Adrenal gland (tissue), 12 donors: ENCODE measurements around the gene PHF11. TPM values are rescaled to one million over a fixed set of nuclear protein-coding genes. Genes with fewer than 3 reads are reported as not detected.
"Not testable (repeated sequence)": the region's sequence is repeated elsewhere in the genome, so short reads cannot be mapped to it uniquely, and the experiment has no call there.

Source experiments
- DNase-seq, 7 donors: peaks; one replicate each; pipeline ENCODE4 v3.0.0-alpha.2; 2019 to 2020
- H3K27ac ChIP-seq, 5 donors: fragments of 200-600 bp; sonication (generic) in 4 of 5; 1 replicate in 3 of 5; 2 replicates in 2 of 5; pipeline versions ENCODE4 v1.5.1 to v1.8.0; 2016 to 2020; ENCODE audit warnings: mild to moderate bottlenecking in 1 of 5
- H3K27me3 ChIP-seq: fragments of 200-600 bp; 2 replicates; pipeline ENCODE4 v1.8.0; 2021
- H3K36me3 ChIP-seq, 2 donors: fragments of 200-600 bp; replicated peaks in 1 of 2; 1 replicate in 1 of 2; 2 replicates in 1 of 2; pipeline versions ENCODE4 v1.5.1 to v1.8.0; 2018 to 2022
- H3K4me1 ChIP-seq, 2 donors: fragments of 200-600 bp; replicated peaks in 1 of 2; 1 replicate in 1 of 2; 2 replicates in 1 of 2; pipeline versions ENCODE4 v1.5.1 to v1.8.0; 2018 to 2021
- H3K4me3 ChIP-seq, 4 donors: fragments of 200-600 bp; sonication (generic) in 3 of 4; one replicate each; pipeline ENCODE4 v1.5.1; 2016 to 2018
- H3K9me3 ChIP-seq, 3 donors: fragments of 200-600 bp; sonication (generic) in 1 of 3; replicated peaks in 1 of 3; 1 replicate in 2 of 3; 2 replicates in 1 of 3; pipeline versions ENCODE4 v1.5.1 to v1.8.0; 2016 to 2021
- POLR2A ChIP-seq, 2 donors: fragments of 450-650 bp; IDR thresholded peaks; one replicate each; pipeline ENCODE4 v1.6.1; 2017; ENCODE audit warnings: antibody characterized with exemption in 2 of 2, mild to moderate bottlenecking in 2 of 2, moderate library complexity in 1 of 2
- WGBS, 4 donors: extraction: QIAGEN DNeasy Blood & Tissue Kit in 2 of 4; methylation state at CpG; one replicate each; pipeline versions ENCODE4 v1.1.5 to v1.1.7; 2013 to 2017; 5-methylcytosine and 5-hydroxymethylcytosine counted together
- intact Hi-C, 2 donors: fragments of 100-400 bp; cut with DNase I; formaldehyde crosslinking; loops; one replicate each; pipeline versions ENCODE4 v1.14.1 to v1.15.0; 2022 to 2023
- polyA plus RNA-seq, 3 donors: library from polyadenylated mRNA; stranded (reverse); fragments of 200-250 nt in 2 of 3; fragments of 350-450 nt in 1 of 3; fragmentation: Illumina TruSeq in 1 of 3; extraction: RNeasy Lipid Tissue Mini Kit (QIAGEN cat#74804) in 1 of 3; gene quantifications; one replicate each; pipeline ENCODE4 v1.2.3, GENCODE V29; 2013 to 2014
- total RNA-seq, 9 donors: library from RNA; depleted of rRNA in 4 of 9; stranded (reverse); fragments of >200 nt in 4 of 9; fragments of 120-200 nt in 1 of 9; fragmentation: NEBNext Ultra II Directional in 1 of 9; extraction: Animal tissue kit (Norgen Biotek cat#: 25700) in 1 of 9; gene quantifications; one replicate each; pipeline versions ENCODE4 v1.1.0 to v1.2.4, GENCODE V29; 2013 to 2023
- TF ChIP-seq, protein P1 (sequence below), 6 experiments: fragments of 450-650 bp in 4 of 6; fragments of 200-600 bp in 2 of 6; sonication (generic) in 1 of 6; IDR thresholded peaks; 1 replicate in 5 of 6; 2 replicates in 1 of 6; pipeline versions ENCODE4 v1.5.1 to v1.8.0; 2016 to 2021; ENCODE audit warnings: antibody characterized with exemption in 6 of 6, mild to moderate bottlenecking in 2 of 6, moderate library complexity in 1 of 6
- donor health status: healthy with polysubstance abuse.
- donor health status: Bipolar disorder and iron deficiency.
- donor health status: DM: yes; HTN: yes; CAD: no.
- donor health status: DM: no; HTN: no; CAD: no.
- donor health status: DM: no; HTN: no; CAD: no.
- donor health status: DM: yes; HTN: yes; CAD: no.

Gene PHF11
- total and polyA plus RNA-seq, 12 donors: 23.8 to 136 (median 64.2) TPM

- WGBS, 4 donors: 94 to 100% (median 98%) methylated on average over 3 of the region's 3 CpGs
- no peak overlapping the region for H3K27ac ChIP-seq
- H3K4me3 ChIP-seq: no peak overlapping the region
- H3K9me3 ChIP-seq: no peaks in the 10 kb centered on the region
- DNase-seq: no peak
- no peaks in the 10 kb centered on the region for H3K27me3 ChIP-seq
- H3K4me1 ChIP-seq: peaks cover 4 to 18% of the 10 kb centered on the region in 2 donors
- TF ChIP-seq, protein P1, sequence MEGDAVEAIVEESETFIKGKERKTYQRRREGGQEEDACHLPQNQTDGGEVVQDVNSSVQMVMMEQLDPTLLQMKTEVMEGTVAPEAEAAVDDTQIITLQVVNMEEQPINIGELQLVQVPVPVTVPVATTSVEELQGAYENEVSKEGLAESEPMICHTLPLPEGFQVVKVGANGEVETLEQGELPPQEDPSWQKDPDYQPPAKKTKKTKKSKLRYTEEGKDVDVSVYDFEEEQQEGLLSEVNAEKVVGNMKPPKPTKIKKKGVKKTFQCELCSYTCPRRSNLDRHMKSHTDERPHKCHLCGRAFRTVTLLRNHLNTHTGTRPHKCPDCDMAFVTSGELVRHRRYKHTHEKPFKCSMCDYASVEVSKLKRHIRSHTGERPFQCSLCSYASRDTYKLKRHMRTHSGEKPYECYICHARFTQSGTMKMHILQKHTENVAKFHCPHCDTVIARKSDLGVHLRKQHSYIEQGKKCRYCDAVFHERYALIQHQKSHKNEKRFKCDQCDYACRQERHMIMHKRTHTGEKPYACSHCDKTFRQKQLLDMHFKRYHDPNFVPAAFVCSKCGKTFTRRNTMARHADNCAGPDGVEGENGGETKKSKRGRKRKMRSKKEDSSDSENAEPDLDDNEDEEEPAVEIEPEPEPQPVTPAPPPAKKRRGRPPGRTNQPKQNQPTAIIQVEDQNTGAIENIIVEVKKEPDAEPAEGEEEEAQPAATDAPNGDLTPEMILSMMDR (IDR thresholded peaks at IDR 0.05): no peak
- H3K36me3 ChIP-seq: peaks cover 0 to 13% of the 10 kb centered on the region in 2 donors
- intact Hi-C loops: no loop called here
These were observed 63.3 kb downstream of the PHF11 start for GRCh38 chr13:49559006-49559405.

DNA sequence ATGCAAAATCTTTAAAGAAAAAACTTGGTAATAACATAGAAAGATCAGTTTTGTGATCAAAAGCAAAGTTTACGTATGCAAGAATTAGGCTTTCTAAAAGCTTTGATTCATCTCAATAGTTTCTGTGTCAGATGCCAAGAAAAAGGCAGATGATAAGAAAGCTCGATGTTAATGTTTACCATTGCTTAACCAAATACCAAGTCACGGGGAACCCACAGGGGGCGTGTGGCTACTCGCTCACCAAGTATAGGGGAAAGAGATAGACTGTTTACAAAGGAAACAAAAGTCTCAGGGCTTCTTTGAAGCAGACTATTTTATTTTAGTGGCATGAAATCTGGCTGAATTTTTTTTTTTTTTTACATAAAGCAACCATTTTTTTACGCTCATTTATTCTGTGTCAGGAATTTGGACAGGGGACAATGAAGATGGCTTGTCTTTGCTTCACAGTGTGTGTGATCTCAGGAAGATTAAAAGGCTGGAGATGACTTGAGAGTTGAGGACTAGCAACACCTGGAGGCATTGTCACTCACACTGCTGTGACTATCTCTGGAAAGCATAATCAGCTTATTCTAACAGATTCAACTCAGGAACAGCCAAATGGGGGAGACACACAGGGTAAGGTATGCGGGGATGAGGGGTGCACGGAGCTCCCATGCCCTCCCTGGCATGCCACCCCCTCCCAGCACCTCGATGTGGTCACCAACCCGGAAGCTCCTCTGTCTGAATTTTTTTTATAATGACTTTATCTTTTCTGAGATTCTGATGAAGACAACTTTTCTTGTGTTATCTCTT, 64.7 kb downstream of the PHF11 start:
- no peaks in the 10 kb centered on the region for H3K27me3 ChIP-seq
- intact Hi-C loops: no loop called here
- peak in 6 of 7 donors; percentile 33 to 64 (median 48) for DNase-seq
- H3K36me3 ChIP-seq: peaks cover 0 to 13% of the 10 kb centered on the region in 2 donors
- peak overlapping the region; percentile 48 to 73 (median 71) for H3K27ac ChIP-seq
- H3K9me3 ChIP-seq: no peaks in the 10 kb centered on the region
- no peak for TF ChIP-seq POLR2A (IDR thresholded peaks at IDR 0.05)
- TF ChIP-seq, protein P1 (IDR thresholded peaks at IDR 0.05): no peak
- peaks cover 4 to 18% of the 10 kb centered on the region in 2 donors for H3K4me1 ChIP-seq
- WGBS, 4 donors: 30 to 47% (median 36%) methylated on average over 10 of the region's 10 CpGs
- H3K4me3 ChIP-seq: peak overlapping the region in 1 of 4 donors; percentile 12

DNA sequence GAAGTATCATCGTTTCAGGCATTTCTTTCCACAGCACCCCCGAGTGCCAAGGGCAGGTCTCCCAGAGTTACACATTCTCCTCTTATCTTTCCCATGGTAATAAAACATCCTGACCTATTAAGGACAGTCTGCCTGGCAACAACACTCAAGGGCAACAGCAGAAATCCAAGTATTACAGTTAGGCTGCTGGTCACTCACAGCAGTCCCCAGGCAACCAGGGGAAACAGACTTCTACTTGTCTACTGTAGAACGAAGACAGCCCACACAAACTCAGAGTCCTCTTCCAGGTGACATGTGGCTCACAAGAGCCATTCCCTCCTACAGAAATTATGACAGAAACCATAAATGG, 65.3 kb downstream of the PHF11 start:
- H3K27ac ChIP-seq: peak overlapping the region; percentile 33 to 73 (median 71)
- H3K36me3 ChIP-seq: peaks cover 0 to 13% of the 10 kb centered on the region in 2 donors
- H3K4me1 ChIP-seq: peaks cover 4 to 18% of the 10 kb centered on the region in 2 donors
- WGBS, 4 donors: 16 to 41% (median 32%) methylated on average over 3 of the region's 3 CpGs
- no peaks in the 10 kb centered on the region for H3K9me3 ChIP-seq
- TF ChIP-seq, protein P1 (IDR thresholded peaks at IDR 0.05): no peak
- peak in 1 of 2 donors; percentile 21 for TF ChIP-seq POLR2A (IDR thresholded peaks at IDR 0.05)
- no peaks in the 10 kb centered on the region for H3K27me3 ChIP-seq
- H3K4me3 ChIP-seq: no peak overlapping the region
- intact Hi-C loops: no loop called here
- peak; percentile 65 to 94 (median 87) for DNase-seq

DNA sequence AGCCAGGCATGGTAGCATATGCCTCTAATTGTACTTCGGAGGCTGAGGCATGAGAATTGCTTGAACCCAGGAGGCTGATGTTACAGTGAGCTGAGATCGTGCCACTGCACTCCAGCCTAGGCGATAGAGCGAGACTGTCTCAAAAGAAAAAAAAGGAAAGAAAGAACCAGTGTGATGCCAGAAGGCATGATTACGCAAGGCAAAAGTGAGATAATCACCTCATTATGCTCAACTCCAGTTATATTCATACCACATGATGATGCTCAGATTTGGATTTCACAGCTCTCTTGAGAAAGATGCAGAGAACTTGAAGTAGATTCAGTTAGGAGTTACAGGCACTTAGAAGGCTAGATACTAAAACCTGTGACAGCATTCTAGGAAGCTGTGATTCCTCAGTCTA, 67.8 kb downstream of the PHF11 start:
- no peak for TF ChIP-seq POLR2A (IDR thresholded peaks at IDR 0.05)
- TF ChIP-seq, protein P1 (IDR thresholded peaks at IDR 0.05): no peak
- DNase-seq: peak in 1 of 7 donors; percentile 15
- 69 to 93% (median 81%) methylated on average over 4 to 5 of the region's 5 CpGs for WGBS, 4 donors
- Histone ChIP-seq H3K4me3 (no peak overlapping the region), H3K9me3 (no peaks in the 10 kb centered on the region), H3K27me3 (no peaks in the 10 kb centered on the region), H3K4me1 (peaks cover 4 to 18% of the 10 kb centered on the region in 2 donors), H3K27ac (no peak overlapping the region), H3K36me3 (peaks cover 0 to 15% of the 10 kb centered on the region in 2 donors)
- intact Hi-C loops: no loop called here

DNA sequence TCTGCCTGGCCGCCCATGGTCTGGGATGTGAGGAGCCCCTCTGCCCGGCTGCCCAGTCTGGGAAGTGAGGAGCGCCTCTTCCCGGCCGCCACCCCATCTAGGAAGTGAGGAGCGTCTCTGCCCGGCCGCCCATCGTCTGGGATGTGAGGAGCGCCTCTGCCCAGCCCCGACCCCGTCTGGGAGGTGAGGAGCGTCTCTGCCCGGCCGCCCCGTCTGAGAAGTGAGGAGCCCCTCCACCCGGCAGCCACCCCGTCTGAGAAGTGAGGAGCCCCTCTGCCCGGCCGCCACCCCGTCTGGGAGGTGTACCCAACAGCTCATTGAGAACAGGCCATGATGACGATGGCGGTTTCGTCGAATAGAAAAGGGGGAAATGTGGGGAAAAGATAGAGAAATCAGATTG, 69.7 kb downstream of the PHF11 start:
- 94 to 100% (median 98%) methylated on average over 7 to 20 of the region's 25 CpGs for WGBS, 4 donors
- peaks cover 0 to 12% of the 10 kb centered on the region in 2 donors for H3K36me3 ChIP-seq
- H3K4me1 ChIP-seq: peaks cover 0 to 24% of the 10 kb centered on the region in 2 donors
- H3K27me3 ChIP-seq, H3K4me3 ChIP-seq, H3K27ac ChIP-seq, intact Hi-C loops, H3K9me3 ChIP-seq, DNase-seq: not testable (repeated sequence)
